GM12878 (cell line): Measurements from ENCODE around the gene LASP1. TPM values are rescaled to one million over a fixed set of nuclear protein-coding genes. Genes with fewer than 3 reads are reported as not detected.

Experiments
- ATAC-seq: fragments of 200-7000 bp; cut with Tn5 transposase; 3 replicates; pipeline ENCODE4 v1.9.1; 2020; ENCODE audit warnings: mild to moderate bottlenecking, moderate library complexity
- BruUV-seq: library from RNA; stranded (reverse); fragments of 400-500 nt; replicated peaks from 2 replicates; lab custom pipeline; 2021; lab: Mats Ljungman, UMichigan
- CTCF ChIA-PET: fragments of 300-600 bp; sonication (Branson Sonifier 250); formaldehyde crosslinking; extraction: SDS; loops from one replicate; lab custom pipeline; 2021; ENCODE audit warnings: inconsistent platforms; lab: Yijun Ruan, JAX
- POLR2A ChIA-PET: fragments of 350-600 bp; formaldehyde crosslinking; extraction: SDS; loops from one replicate; lab custom pipeline; 2021; ENCODE audit warnings: inconsistent platforms; lab: Charles Lee
- RAD21 ChIA-PET: fragments of 300-600 bp; sonication (Branson Sonifier 250); formaldehyde crosslinking; loops from one replicate; lab custom pipeline; 2023; ENCODE audit warnings: antibody characterized with exemption; ENCODE audit not compliant: unreplicated experiment; lab: Charles Lee
- SMC1A ChIA-PET: fragments of 300-600 bp; sonication (Branson Sonifier 250); formaldehyde crosslinking; loops from one replicate; lab custom pipeline; 2023; ENCODE audit not compliant: unreplicated experiment, uncharacterized antibody; lab: Charles Lee
- DNase-seq: peaks from one replicate; pipeline ENCODE4 v3.0.0-alpha.2; 2011; ENCODE audit warnings: low read depth, low spot score
- FAIRE-seq: peaks from 3 replicates; lab custom pipeline; 2011; peaks lifted over from hg19 to GRCh38; lab: Jason Lieb, UNC
- H2AFZ ChIP-seq: 2 replicates; pipeline ENCODE4 v1.6.0; 2011; ENCODE audit warnings: low read depth, low read length, control low read depth; ENCODE audit not compliant: control insufficient read depth
- H3K27ac ChIP-seq: 2 replicates; pipeline ENCODE4 v1.5.1; 2011; ENCODE audit warnings: control low read depth; ENCODE audit not compliant: control insufficient read depth, insufficient read depth
- H3K27me3 ChIP-seq, 2 experiments: replicated peaks in 1 of 2; 2 replicates each; pipeline versions ENCODE4 v1.6.0 to v1.6.1; 2011; ENCODE audit warnings: low read length in 1 of 2; ENCODE audit not compliant: control insufficient read depth in 2 of 2, insufficient read depth in 2 of 2
- H3K36me3 ChIP-seq, 2 experiments: 2 replicates each; pipeline ENCODE4 v1.5.1; 2011; ENCODE audit warnings: low read length in 1 of 2; ENCODE audit not compliant: control insufficient read depth in 2 of 2, insufficient read depth in 2 of 2
- H3K4me1 ChIP-seq: 2 replicates; pipeline ENCODE4 v1.6.1; 2011; ENCODE audit warnings: mild to moderate bottlenecking, low read length, moderate library complexity, mixed read lengths; ENCODE audit not compliant: control insufficient read depth, insufficient read depth
- H3K4me2 ChIP-seq: 2 replicates; pipeline ENCODE4 v1.6.0; 2011; ENCODE audit warnings: control low read depth; ENCODE audit not compliant: control insufficient read depth, insufficient read depth
- H3K4me3 ChIP-seq: fragments of 200-600 bp; sonication (generic); 2 replicates; pipeline ENCODE4 v1.5.1; 2016
- H3K79me2 ChIP-seq: 2 replicates; pipeline ENCODE4 v1.6.0; 2011; ENCODE audit warnings: low read length; ENCODE audit not compliant: control insufficient read depth, insufficient read depth
- H3K9ac ChIP-seq: 2 replicates; pipeline ENCODE4 v1.8.0; 2011; ENCODE audit warnings: low read length, control low read depth, mixed read lengths; ENCODE audit not compliant: control insufficient read depth, insufficient read depth
- H3K9me3 ChIP-seq: replicated peaks from 3 replicates; pipeline ENCODE4 v1.5.1; 2011; ENCODE audit warnings: mild to moderate bottlenecking, low read length; ENCODE audit not compliant: control insufficient read depth, insufficient read depth
- H4K20me1 ChIP-seq: 2 replicates; pipeline ENCODE4 v1.6.0; 2011; ENCODE audit not compliant: control insufficient read depth, insufficient read depth
- CHD2 ChIP-seq: IDR thresholded peaks from 2 replicates; pipeline ENCODE4 v1.6.1; 2011; ENCODE audit warnings: low read depth, low read length, improper control_type of control experiment, borderline replicate concordance
- ESRRA ChIP-seq: IDR thresholded peaks from 2 replicates; pipeline ENCODE4 v1.6.1; 2012; ENCODE audit warnings: mild to moderate bottlenecking, low read length, improper control_type of control experiment
- IRF3 ChIP-seq: fragments of 450-650 bp; IDR thresholded peaks from 2 replicates; pipeline ENCODE4 v1.6.1; 2014; ENCODE audit warnings: mild to moderate bottlenecking
- JUND ChIP-seq: IDR thresholded peaks from 2 replicates; pipeline ENCODE4 v1.6.1; 2012; ENCODE audit warnings: low read depth, mild to moderate bottlenecking, low read length, improper control_type of control experiment, moderate library complexity
- MTA2 ChIP-seq: fragments of 450-650 bp; IDR thresholded peaks from 2 replicates; pipeline ENCODE4 v1.6.1; 2016; ENCODE audit warnings: low read depth, mild to moderate bottlenecking, moderate library complexity
- MTA3 ChIP-seq: IDR thresholded peaks from 2 replicates; pipeline ENCODE4 v1.6.1; 2012; ENCODE audit warnings: low read length, inconsistent platforms, borderline replicate concordance
- NBN ChIP-seq: fragments of 450-650 bp; IDR thresholded peaks from 2 replicates; pipeline ENCODE4 v1.6.1; 2016
- PAX8 ChIP-seq: fragments of 450-650 bp; IDR thresholded peaks from 2 replicates; pipeline ENCODE4 v1.6.1; 2017; ENCODE audit warnings: mild to moderate bottlenecking, moderate library complexity
- PRDM15 ChIP-seq: fragments of 450-650 bp; formaldehyde crosslinking; IDR thresholded peaks from 2 replicates; pipeline ENCODE4 v1.4.0; 2020; ENCODE audit warnings: mild to moderate bottlenecking, moderate library complexity
- SMAD5 ChIP-seq: IDR thresholded peaks from 2 replicates; pipeline ENCODE4 v1.6.1; 2016; ENCODE audit warnings: antibody characterized with exemption, low read depth
- STAT1 ChIP-seq: fragments of 450-650 bp; conservative IDR thresholded peaks from 2 replicates; pipeline ENCODE4 v1.6.1; 2014; ENCODE audit warnings: antibody characterized with exemption, mild to moderate bottlenecking
- WGBS: methylation state at CpG from one replicate; pipeline ENCODE4 v1.1.6; 2016; ENCODE audit warnings: low lambda C conversion rate; ENCODE audit not compliant: insufficient replicate concordance, insufficient coverage; ENCODE audit errors: missing lambda C conversion rate; 5-methylcytosine and 5-hydroxymethylcytosine counted together
- in situ Hi-C: fragments of 300-500 bp; cut with MboI; formaldehyde crosslinking; loops from 9 replicates; pipeline ENCODE4 v1.14.3; 2018; ENCODE audit warnings: mixed read lengths
- intact Hi-C: fragments of 100-400 bp; cut with micrococcal nuclease; formaldehyde crosslinking; loops from one replicate; pipeline ENCODE4 v1.14.2; 2022; ENCODE audit not compliant: unreplicated experiment
- polyA plus RNA-seq, 11 experiments: library from polyadenylated mRNA; depleted of rRNA in 4 of 11; unstranded in 6 of 11; stranded (reverse) in 5 of 11; fragments of >200 nt; fragmentation: Nextera tagmentation in 4 of 11; fragmentation: Illumina TruSeq in 1 of 11; extraction: Ambion mirVana in 4 of 11; extraction: Trizol in 1 of 11; gene quantifications; 1 replicate in 1 of 11; 2 replicates in 10 of 11; pipeline versions ENCODE4 v1.2.1 to v1.2.3, GENCODE V29; 2011 to 2016; ENCODE audit warnings: inconsistent platforms in 2 of 11, missing spikeins in 2 of 11, low read depth in 1 of 11
- total RNA-seq, 4 experiments: library from RNA; depleted of rRNA in 3 of 4; stranded (reverse); fragments of >200 nt in 3 of 4; fragmentation: Illumina TruSeq in 1 of 4; extraction: Trizol in 1 of 4; gene quantifications; 2 replicates each; pipeline versions ENCODE4 v1.2.1 to v1.2.3, GENCODE V29; 2013 to 2021

The LASP1 gene
- total and polyA plus RNA-seq, 10 of the 15 experiments (the other 5 are each of a cell fraction or from before 2014, with no cell fraction given): 21.0 to 114 (median 59.3) TPM

- no peak overlapping the region for H2AFZ ChIP-seq
- 3% methylated on average over 2 of the region's 2 CpGs for WGBS
- no TSS peak for BruUV-seq
- in situ Hi-C loops: no loop called here
- H3K9me3 ChIP-seq: no peaks in the 10 kb centered on the region
- ATAC-seq (no peak), DNase-seq (no peak), FAIRE-seq (no peak)
- ChIA-PET CTCF (interaction anchor here (1.4 kb wide), 1 partner anchor 175 kb away, joined by 4 read pairs; no protein-coding TSS in a partner anchor), SMC1A (interaction anchor here (1.0 to 4.1 kb wide), 4 partner anchors 16 to 28 kb away, joined by 3 to 18 read pairs (median 5); partner anchors contain the start of genes CWC25 and LASP1), POLR2A (interaction anchor here (0.9 to 1.7 kb wide), 4 partner anchors 18 to 53 kb away, joined by 3 to 6 read pairs (median 4); partner anchors contain the start of genes CWC25 and LASP1), RAD21 (interaction anchor here (1.5 to 4.6 kb wide), 2 partner anchors 19 to 302 kb away, joined by 4 to 37 read pairs; partner anchors contain the start of gene LASP1)
- H3K4me2 ChIP-seq: peak overlapping the region; percentile 94
- H3K27me3 ChIP-seq: no peaks in the 10 kb centered on the region
- H3K27ac ChIP-seq: no peak overlapping the region
- TF ChIP-seq SMAD5 (no peak), IRF3 (no peak), PAX8 (no peak), JUND (no peak), MTA3 (no peak), MTA2 (no peak), PRDM15 (CRISPR knock-in tag) (no peak), ESRRA (no peak), CHD2 (no peak), STAT1 (no peak), NBN (no peak)
- H3K4me3 ChIP-seq: peak overlapping the region; percentile 88
- peak overlapping the region; percentile 88 for H3K9ac ChIP-seq
- intact Hi-C loops: no loop called here
- H4K20me1 ChIP-seq: peaks cover 16% of the 10 kb centered on the region; the same call in 1 of the 2 replicates
- peaks cover 14% of the 10 kb centered on the region; the same call in 1 of the 2 replicates for H3K4me1 ChIP-seq
- peaks cover 8 to 47% of the 10 kb centered on the region in 2 experiments for H3K36me3 ChIP-seq
- H3K79me2 ChIP-seq: peaks cover 36% of the 10 kb centered on the region
Measured at GRCh38 chr17:38851434-38851833, 18.4 kb upstream of the LASP1 start.
